H1 (cell line): ENCODE data around the gene HOXD11. TPM values are rescaled to one million over a fixed set of nuclear protein-coding genes. Genes with fewer than 3 reads are reported as not detected.

Experiments used
- CTCF ChIA-PET: fragments of 300-600 bp; sonication (Branson Sonifier 250); formaldehyde crosslinking; loops from one replicate; lab custom pipeline; 2021; ENCODE audit not compliant: partially characterized antibody; lab: Charles Lee
- POLR2A ChIA-PET: fragments of 300-600 bp; sonication (Branson Sonifier 250); formaldehyde crosslinking; loops from one replicate; lab custom pipeline; 2021; ENCODE audit warnings: inconsistent platforms; ENCODE audit not compliant: partially characterized antibody; lab: Charles Lee
- DNase-seq, 2 experiments: peaks; one replicate each; pipeline versions ENCODE4 v3.0.0 to v3.0.0-alpha.2; 2010 to 2022; ENCODE audit warnings: low spot score in 2 of 2, low read depth in 1 of 2, mixed read lengths in 1 of 2
- FAIRE-seq: peaks from 2 replicates; lab custom pipeline; 2011; peaks lifted over from hg19 to GRCh38; lab: Jason Lieb, UNC
- H2AFZ ChIP-seq: 2 replicates; pipeline ENCODE4 v1.8.1; 2012; ENCODE audit warnings: low read length, inconsistent platforms
- H2AK5ac ChIP-seq: 2 replicates; pipeline ENCODE4 v1.6.1; 2013; ENCODE audit warnings: low read depth, low read length
- H2BK120ac ChIP-seq: replicated peaks from 2 replicates; pipeline ENCODE3; 2013; ENCODE audit warnings: low read depth, low read length, inconsistent platforms
- H2BK12ac ChIP-seq: 2 replicates; pipeline ENCODE4 v1.6.1; 2013; ENCODE audit warnings: low read depth, low read length
- H2BK15ac ChIP-seq: 2 replicates; pipeline ENCODE4 v1.6.1; 2013; ENCODE audit warnings: low read length
- H2BK20ac ChIP-seq: 2 replicates; pipeline ENCODE4 v1.6.1; 2013; ENCODE audit warnings: low read length
- H2BK5ac ChIP-seq: 2 replicates; pipeline ENCODE4 v1.6.1; 2013; ENCODE audit warnings: low read depth, low read length
- H3K14ac ChIP-seq: 2 replicates; pipeline ENCODE4 v1.6.1; 2013; ENCODE audit warnings: inconsistent platforms; ENCODE audit not compliant: insufficient read length
- H3K18ac ChIP-seq: 2 replicates; pipeline ENCODE4 v1.6.1; 2013; ENCODE audit warnings: low read length; ENCODE audit errors: extremely low read depth
- H3K23ac ChIP-seq: 2 replicates; pipeline ENCODE4 v1.6.1; 2013; ENCODE audit warnings: inconsistent platforms; ENCODE audit not compliant: insufficient read length
- H3K23me2 ChIP-seq: 2 replicates; pipeline ENCODE4 v1.6.1; 2013; ENCODE audit warnings: low read depth, low read length
- H3K27ac ChIP-seq: 2 replicates; pipeline ENCODE4 v1.6.1; 2011; ENCODE audit warnings: low read depth, low read length, inconsistent platforms
- H3K27me3 ChIP-seq, 4 experiments: replicated peaks in 1 of 4; 1 replicate in 1 of 4; 2 replicates in 3 of 4; pipeline versions ENCODE4 v1.6.1 to v1.8.1; 2011 to 2013; ENCODE audit warnings: low read length in 3 of 4, mild to moderate bottlenecking in 3 of 4, inconsistent platforms in 2 of 4, mixed read lengths in 2 of 4, moderate library complexity in 1 of 4; ENCODE audit not compliant: control insufficient read depth in 3 of 4, insufficient read depth in 3 of 4; ENCODE audit errors: extremely low read depth in 1 of 4
- H3K36me3 ChIP-seq, 4 experiments: 2 replicates each; pipeline versions ENCODE4 v1.6.1 to v1.8.1; 2011 to 2013; ENCODE audit warnings: mild to moderate bottlenecking in 4 of 4, low read length in 3 of 4, moderate library complexity in 2 of 4, control low read depth in 1 of 4, inconsistent platforms in 1 of 4; ENCODE audit not compliant: insufficient read depth in 4 of 4, control insufficient read depth in 2 of 4
- H3K4ac ChIP-seq: replicated peaks from 2 replicates; pipeline ENCODE3; 2013; ENCODE audit warnings: low read length, low read depth, mixed read lengths, inconsistent platforms; ENCODE audit not compliant: insufficient read length
- H3K4me1 ChIP-seq, 4 experiments: replicated peaks in 1 of 4; 1 replicate in 1 of 4; 2 replicates in 3 of 4; pipeline versions ENCODE4 v1.6.1 to v1.8.1; 2011 to 2013; ENCODE audit warnings: low read length in 3 of 4, inconsistent platforms in 2 of 4, mixed read lengths in 1 of 4; ENCODE audit not compliant: insufficient read depth in 4 of 4, control insufficient read depth in 3 of 4
- H3K4me2 ChIP-seq, 2 experiments: 2 replicates each; pipeline versions ENCODE4 v1.6.1 to v1.8.1; 2011 to 2013; ENCODE audit warnings: low read depth in 2 of 2, low read length in 2 of 2, control low read depth in 1 of 2, inconsistent platforms in 1 of 2, mild to moderate bottlenecking in 1 of 2; ENCODE audit not compliant: insufficient read depth in 1 of 2
- H3K4me3 ChIP-seq, 4 experiments: fragments of 200-600, 300-600 bp in 1 of 4; sonication (generic), shearing (Covaris generic), sonication (Bioruptor Twin) in 1 of 4; 2 replicates each; pipeline versions ENCODE4 v1.5.1 to v1.8.1; 2011 to 2016; ENCODE audit warnings: low read length in 4 of 4, low read depth in 3 of 4, control low read depth in 2 of 4, inconsistent platforms in 2 of 4, mild to moderate bottlenecking in 2 of 4, mixed read lengths in 1 of 4, moderate library complexity in 1 of 4; ENCODE audit not compliant: insufficient read depth in 2 of 4; ENCODE audit errors: extremely low read depth in 1 of 4
- H3K56ac ChIP-seq: replicated peaks from 2 replicates; pipeline ENCODE3; 2013; ENCODE audit warnings: low read depth, mild to moderate bottlenecking, mixed read lengths, low read length, inconsistent platforms; ENCODE audit not compliant: insufficient read length
- H3K79me1 ChIP-seq: 2 replicates; pipeline ENCODE4 v1.6.1; 2013; ENCODE audit warnings: low read depth, low read length, control low read depth
- H3K79me2 ChIP-seq, 2 experiments: 2 replicates each; pipeline versions ENCODE4 v1.6.1 to v1.8.1; 2012 to 2013; ENCODE audit warnings: low read length in 2 of 2, mild to moderate bottlenecking in 2 of 2, inconsistent platforms in 1 of 2; ENCODE audit not compliant: insufficient read depth in 2 of 2, control insufficient read depth in 1 of 2
- H3K9ac ChIP-seq, 4 experiments: replicated peaks in 1 of 4; 1 replicate in 1 of 4; 2 replicates in 3 of 4; pipeline versions ENCODE4 v1.6.1 to v1.8.1; 2011 to 2013; ENCODE audit warnings: low read depth in 3 of 4, low read length in 3 of 4, control low read depth in 2 of 4, mild to moderate bottlenecking in 2 of 4, moderate library complexity in 2 of 4, inconsistent platforms in 1 of 4; ENCODE audit errors: extremely low read depth in 1 of 4
- H3K9me3 ChIP-seq, 2 experiments: 2 replicates each; pipeline versions ENCODE4 v1.6.1 to v1.8.1; 2012 to 2013; ENCODE audit warnings: mild to moderate bottlenecking in 2 of 2, moderate library complexity in 2 of 2, control low read depth in 1 of 2, inconsistent platforms in 1 of 2, low read depth in 1 of 2, low read length in 1 of 2, mixed read lengths in 1 of 2; ENCODE audit not compliant: insufficient read depth in 2 of 2
- H4K20me1 ChIP-seq, 2 experiments: replicated peaks in 1 of 2; 2 replicates each; pipeline versions ENCODE3 to v1.8.1; 2011 to 2013; ENCODE audit warnings: inconsistent platforms in 2 of 2, low read length in 2 of 2, mild to moderate bottlenecking in 1 of 2; ENCODE audit not compliant: insufficient read depth in 2 of 2, control insufficient read depth in 1 of 2
- H4K5ac ChIP-seq: 2 replicates; pipeline ENCODE4 v1.6.1; 2013; ENCODE audit warnings: low read length, low read depth, mixed read lengths, inconsistent platforms; ENCODE audit not compliant: insufficient read length
- H4K8ac ChIP-seq: 2 replicates; pipeline ENCODE4 v1.8.0; 2013; ENCODE audit warnings: mild to moderate bottlenecking, moderate library complexity, low read length, inconsistent platforms; ENCODE audit not compliant: insufficient read depth; ENCODE audit errors: extremely low read depth
- H4K91ac ChIP-seq: replicated peaks from 2 replicates; pipeline ENCODE3; 2013; ENCODE audit warnings: low read length, mixed read lengths, inconsistent platforms; ENCODE audit not compliant: insufficient read length
- BRCA1 ChIP-seq: IDR thresholded peaks from 2 replicates; pipeline ENCODE4 v1.6.1; 2012; ENCODE audit warnings: low read depth, low read length, improper control_type of control experiment
- EP300 ChIP-seq, 2 experiments: IDR thresholded peaks; 1 replicate in 1 of 2; 2 replicates in 1 of 2; pipeline ENCODE4 v1.6.1; 2011 to 2012; ENCODE audit warnings: low read depth in 2 of 2, low read length in 2 of 2, mild to moderate bottlenecking in 2 of 2, borderline replicate concordance in 1 of 2, inconsistent platforms in 1 of 2, moderate library complexity in 1 of 2
- HDAC6 ChIP-seq: IDR thresholded peaks from one replicate; pipeline ENCODE4 v1.7.1; 2012; ENCODE audit warnings: low read depth, mild to moderate bottlenecking, inconsistent platforms, low read length, moderate library complexity
- NRF1 ChIP-seq: IDR thresholded peaks from 2 replicates; pipeline ENCODE4 v1.6.1; 2011; ENCODE audit warnings: mild to moderate bottlenecking, low read depth, low read length, improper control_type of control experiment
- RBBP5 ChIP-seq: IDR thresholded peaks from 2 replicates; pipeline ENCODE4 v1.7.1; 2012; ENCODE audit warnings: low read depth, mild to moderate bottlenecking, inconsistent platforms, low read length, moderate library complexity, borderline replicate concordance
- WGBS, 2 experiments: shearing (Covaris generic) in 1 of 2; methylation state at CpG; one replicate each; pipeline versions ENCODE4 v1.1.6 to v1.1.7; 2013 to 2015; ENCODE audit warnings: low lambda C conversion rate in 2 of 2, mixed read lengths in 2 of 2, inconsistent platforms in 1 of 2, low coverage in 1 of 2, missing lambda C conversion rate in 1 of 2; ENCODE audit not compliant: insufficient replicate concordance in 2 of 2, insufficient coverage in 1 of 2, insufficient read length in 1 of 2; ENCODE audit errors: extremely low coverage in 1 of 2, missing lambda C conversion rate in 1 of 2; 5-methylcytosine and 5-hydroxymethylcytosine counted together
- polyA plus RNA-seq, 7 experiments: library from polyadenylated mRNA; depleted of rRNA in 3 of 7; stranded (reverse) in 5 of 7; unstranded in 2 of 7; fragments of >200 nt in 5 of 7; fragments of 200-250 nt in 2 of 7; gene quantifications; 1 replicate in 5 of 7; 2 replicates in 1 of 7; 4 replicates in 1 of 7; pipeline versions ENCODE4 v1.2.1 to v1.2.3, GENCODE V29; 2011 to 2013; ENCODE audit warnings: missing spikeins in 2 of 7, mixed read lengths in 2 of 7
- total RNA-seq: library from RNA; stranded (reverse); fragmentation: NEBNext Ultra II Directional; extraction: Animal tissue kit (Norgen Biotek cat#: 25700); gene quantifications from 2 replicates; pipeline ENCODE4 v1.2.1, GENCODE V29; 2021
- TF ChIP-seq, protein P1 (sequence below): IDR thresholded peaks from 2 replicates; pipeline ENCODE4 v1.6.1; 2012; ENCODE audit warnings: low read length, inconsistent platforms

The HOXD11 gene
- total and polyA plus RNA-seq, 2 of the 8 experiments (the other 6 are each of a cell fraction or from before 2014, with no cell fraction given) = not detected

DNA sequence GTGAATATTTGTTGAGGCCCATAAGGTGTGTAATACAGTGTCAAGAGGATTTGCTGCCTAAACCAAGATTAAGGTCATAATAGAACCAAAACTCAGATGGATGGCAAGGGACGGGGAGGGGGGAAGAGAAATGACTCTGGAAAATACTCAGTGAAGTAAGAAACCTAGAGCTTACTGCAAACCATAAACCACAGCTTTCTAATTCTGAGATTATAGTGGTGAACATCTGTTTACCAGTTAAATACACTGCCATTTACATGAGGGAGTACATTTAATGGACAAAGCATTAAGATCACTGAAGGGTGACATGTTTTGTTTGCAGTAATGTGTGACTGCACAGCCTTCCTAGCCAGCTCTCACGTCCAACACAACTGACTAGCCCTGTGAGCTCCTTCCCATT, 43.1 kb upstream of the HOXD11 start:
- POLR2A ChIA-PET = interaction anchor here (1.6 kb wide), 1 partner anchor 21 kb away, joined by 3 read pairs; no protein-coding TSS in a partner anchor
- WGBS, 2 experiments = 72% methylated on average over 2 of the region's 2 CpGs; no CpG with 5 or more reads in 1 of the 2 experiments
- Histone ChIP-seq H2BK15ac (no peak overlapping the region), H4K5ac (no peak overlapping the region), H3K79me2 (no peaks in the 10 kb centered on the region), H3K79me1 (no peaks in the 10 kb centered on the region), H3K4me1 (peaks cover 0 to 15% (median 9%) of the 10 kb centered on the region in 4 experiments; a peak in 4 of 7 replicates), H2BK120ac (no peak overlapping the region), H2AK5ac (no peak overlapping the region), H3K14ac (no peak overlapping the region), H2BK12ac (no peak overlapping the region), H3K56ac (no peak overlapping the region), H3K4ac (no peak overlapping the region), H4K91ac (no peak overlapping the region)
- FAIRE-seq = peak; percentile 42
- CTCF ChIA-PET = interaction anchor here (0.8 to 1.4 kb wide), 2 partner anchors 375 to 696 kb away, joined by 3 to 4 read pairs; no protein-coding TSS in a partner anchor
- TF ChIP-seq, protein P1, sequence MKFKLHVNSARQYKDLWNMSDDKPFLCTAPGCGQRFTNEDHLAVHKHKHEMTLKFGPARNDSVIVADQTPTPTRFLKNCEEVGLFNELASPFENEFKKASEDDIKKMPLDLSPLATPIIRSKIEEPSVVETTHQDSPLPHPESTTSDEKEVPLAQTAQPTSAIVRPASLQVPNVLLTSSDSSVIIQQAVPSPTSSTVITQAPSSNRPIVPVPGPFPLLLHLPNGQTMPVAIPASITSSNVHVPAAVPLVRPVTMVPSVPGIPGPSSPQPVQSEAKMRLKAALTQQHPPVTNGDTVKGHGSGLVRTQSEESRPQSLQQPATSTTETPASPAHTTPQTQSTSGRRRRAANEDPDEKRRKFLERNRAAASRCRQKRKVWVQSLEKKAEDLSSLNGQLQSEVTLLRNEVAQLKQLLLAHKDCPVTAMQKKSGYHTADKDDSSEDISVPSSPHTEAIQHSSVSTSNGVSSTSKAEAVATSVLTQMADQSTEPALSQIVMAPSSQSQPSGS = no peak
- no peak for TF ChIP-seq BRCA1
- TF ChIP-seq EP300 (IDR thresholded peaks at IDR 0.05; ENCODE audit: borderline replicate concordance in 1 of 2, low read depth in 2 of 2, low read length in 2 of 2) = no peak
- TF ChIP-seq HDAC6 = no peak
- TF ChIP-seq NRF1 = no peak
- TF ChIP-seq RBBP5 = no peak
- TF ChIP-seq, all 59 proteins: peak for 0
- Histone ChIP-seq H3K27ac (no peak overlapping the region), H3K36me3 (no peaks in the 10 kb centered on the region), H2BK20ac (no peak overlapping the region), H4K20me1 (peaks cover 5 to 7% of the 10 kb centered on the region in 2 experiments), H3K9me3 (no peaks in the 10 kb centered on the region), H3K4me2 (no peak overlapping the region), H3K27me3 (peaks cover 38 to 55% (median 46%) of the 10 kb centered on the region in 4 experiments), H3K18ac (no peak overlapping the region), H3K9ac (no peak overlapping the region), H2AFZ (no peak overlapping the region), H3K4me3 (no peak overlapping the region), H2BK5ac (no peak overlapping the region), H3K23ac (no peak overlapping the region), H4K8ac (no peak overlapping the region), H3K23me2 (no peaks in the 10 kb centered on the region; the same call in 1 of the 2 replicates)
- DNase-seq = no peak
